OCI-M2 (cell line): ENCODE measurements around the gene SCFD1.

Experiments used
- DNase-seq: peaks from one replicate; lab custom pipeline; 2025; ENCODE audit not compliant: unreplicated experiment; lab: John Stamatoyannopoulos, UW

The SCFD1 gene

DNA sequence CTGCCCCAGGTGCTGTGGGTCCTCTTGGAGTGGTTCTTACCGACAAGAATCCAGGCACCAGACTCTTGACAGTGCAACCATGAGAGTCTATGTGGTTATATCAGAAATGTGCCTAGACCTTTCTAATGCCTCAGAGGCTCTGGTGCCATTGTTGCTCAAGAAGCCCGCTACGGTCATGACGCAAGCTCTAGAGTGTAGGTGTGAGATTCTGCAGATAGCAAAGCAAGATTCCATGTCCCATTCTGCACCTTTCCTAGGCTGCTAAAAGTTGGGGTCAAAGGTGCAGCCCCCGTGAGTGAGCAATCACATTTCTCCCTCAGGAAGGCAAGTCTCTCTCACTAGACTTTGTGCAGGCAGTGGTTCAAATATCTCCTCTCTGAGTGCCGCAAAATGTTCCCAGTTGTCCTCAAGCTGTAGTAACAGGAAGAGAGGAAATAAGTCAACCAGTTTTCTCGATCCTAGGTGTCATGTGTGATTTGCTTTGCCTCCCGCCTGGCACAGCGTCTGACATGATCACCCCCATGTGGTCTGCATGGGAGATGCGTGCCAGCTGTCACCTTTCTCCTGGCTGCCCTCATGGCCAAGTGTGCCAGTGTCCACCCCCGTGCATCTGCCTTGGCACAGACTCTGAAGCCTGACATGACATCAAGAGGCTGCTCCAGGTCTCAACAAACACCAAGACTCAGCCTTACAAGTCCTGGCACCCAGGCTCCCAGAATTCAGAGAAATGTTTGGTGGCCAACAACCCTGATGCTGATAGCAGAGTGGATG, 129.7 kb downstream of the SCFD1 start:
- no peak for DNase-seq

DNA sequence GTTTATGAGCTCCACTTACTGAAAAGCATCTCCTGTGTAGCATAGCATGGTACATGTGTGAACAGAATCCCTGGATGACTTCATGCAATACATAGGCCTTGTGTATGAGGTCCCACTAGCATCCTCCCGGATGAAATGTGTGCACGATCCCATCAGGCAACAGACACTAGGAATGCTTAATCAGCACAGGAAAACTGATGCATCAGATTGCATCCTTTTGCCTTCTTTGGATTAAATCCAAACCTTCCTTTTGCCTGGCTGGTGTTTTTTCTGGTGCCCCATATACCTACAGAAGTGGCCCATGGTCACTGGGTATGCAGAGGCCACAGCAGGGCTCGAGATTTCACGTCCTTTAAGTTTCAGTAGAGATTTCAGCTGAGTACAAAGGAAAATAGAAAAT, 131.3 kb downstream of the SCFD1 start:
- DNase-seq = no peak

DNA sequence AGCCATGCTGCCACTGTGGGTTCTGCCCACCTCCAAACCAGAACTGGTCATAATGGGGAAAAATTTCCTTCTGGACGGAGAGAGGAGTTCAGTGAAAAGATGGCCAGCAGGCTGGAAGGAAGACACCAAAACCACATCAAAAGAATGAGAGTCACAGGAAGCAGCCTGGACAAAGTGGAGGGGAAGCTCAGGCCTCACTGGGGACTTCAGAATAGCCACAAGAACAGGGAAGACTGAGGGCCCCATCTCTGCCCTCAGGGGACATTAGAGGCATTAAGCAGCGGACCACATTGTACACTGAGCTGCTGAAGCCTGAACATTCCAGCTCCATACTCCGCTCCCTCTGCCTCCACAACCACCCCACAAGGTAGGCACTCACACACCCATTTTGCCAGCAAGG, 132.7 kb downstream of the SCFD1 start:
- DNase-seq = no peak

DNA sequence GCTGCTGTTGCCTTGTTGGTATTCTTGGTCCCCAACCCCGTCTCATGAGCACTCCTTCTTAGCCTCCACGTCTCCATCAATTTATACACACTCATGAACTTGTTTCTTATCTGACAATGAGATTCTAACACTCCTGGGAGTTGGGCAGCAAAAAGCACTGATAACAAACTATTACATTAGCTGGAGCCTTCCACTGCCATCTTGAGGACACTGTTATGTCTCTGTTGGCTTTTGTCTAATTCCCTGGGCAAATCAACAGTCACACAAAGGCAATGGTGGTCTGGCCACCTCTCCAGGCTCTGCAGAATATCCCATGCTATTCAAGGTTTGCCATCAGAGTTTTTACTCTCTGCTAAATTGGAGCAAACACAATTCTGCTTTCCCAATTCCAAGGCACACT, 134.5 kb downstream of the SCFD1 start:
- DNase-seq = no peak

DNA sequence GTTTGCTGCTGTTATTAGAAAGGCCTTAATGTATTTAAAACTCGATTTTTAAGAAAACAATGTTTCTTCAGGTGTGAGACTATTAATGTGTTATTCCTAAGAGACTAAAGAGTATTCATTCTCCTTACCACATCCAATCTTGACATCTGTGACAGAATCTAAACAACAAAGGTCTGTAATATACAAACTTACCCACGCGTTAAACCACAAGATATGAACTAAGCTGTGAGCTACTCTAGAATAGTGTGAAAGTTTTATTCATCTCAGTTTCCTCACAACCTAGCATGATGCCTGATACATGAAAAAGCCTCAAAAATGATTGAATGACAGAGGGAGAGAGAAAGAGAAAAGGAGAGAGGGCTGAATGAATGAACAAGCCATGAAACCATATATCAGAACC, 135.0 kb downstream of the SCFD1 start:
- no peak for DNase-seq

DNA sequence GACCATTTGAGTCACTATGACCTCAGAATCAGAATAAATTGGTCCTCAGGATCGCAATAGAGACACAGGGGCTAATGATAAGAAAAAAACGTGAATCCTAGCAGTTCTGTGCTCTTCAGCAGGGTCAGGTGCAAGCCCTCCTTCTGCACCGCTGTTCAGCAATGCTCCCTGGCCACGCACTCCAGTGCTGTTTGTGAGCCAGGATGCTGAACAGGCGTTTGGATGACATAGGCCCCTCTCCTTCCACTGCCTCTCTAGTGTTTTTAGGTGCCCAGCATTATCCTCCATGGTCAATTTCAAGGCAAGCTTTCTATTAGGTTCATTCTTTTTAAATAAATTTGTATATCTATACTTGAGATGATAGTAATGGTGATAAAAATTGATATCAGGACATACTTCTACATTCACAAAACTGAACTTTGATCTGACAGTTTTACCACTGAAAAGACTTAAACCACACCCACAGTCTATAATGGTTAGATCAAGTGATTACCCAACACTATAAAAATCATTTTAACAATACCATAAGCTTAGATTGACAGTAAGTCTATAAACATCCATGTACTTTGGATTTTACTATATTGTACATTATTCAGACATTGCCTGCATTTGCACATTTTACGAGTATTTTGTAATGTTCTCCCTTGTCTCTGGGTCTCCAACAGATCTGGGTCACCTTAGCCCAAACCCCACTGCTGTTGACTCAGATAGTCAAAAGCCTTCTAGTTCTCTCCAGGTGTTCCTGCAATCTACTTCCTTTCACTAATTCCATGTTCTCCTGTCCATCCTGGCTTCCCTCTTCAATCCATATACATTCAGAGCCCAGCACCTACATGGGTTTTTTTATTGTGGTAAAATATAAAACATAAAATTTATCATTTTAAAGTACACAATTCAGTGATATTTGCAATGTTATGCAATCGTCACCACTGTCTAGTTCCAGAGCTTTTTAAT, 137.3 kb downstream of the SCFD1 start:
- no peak for DNase-seq

DNA sequence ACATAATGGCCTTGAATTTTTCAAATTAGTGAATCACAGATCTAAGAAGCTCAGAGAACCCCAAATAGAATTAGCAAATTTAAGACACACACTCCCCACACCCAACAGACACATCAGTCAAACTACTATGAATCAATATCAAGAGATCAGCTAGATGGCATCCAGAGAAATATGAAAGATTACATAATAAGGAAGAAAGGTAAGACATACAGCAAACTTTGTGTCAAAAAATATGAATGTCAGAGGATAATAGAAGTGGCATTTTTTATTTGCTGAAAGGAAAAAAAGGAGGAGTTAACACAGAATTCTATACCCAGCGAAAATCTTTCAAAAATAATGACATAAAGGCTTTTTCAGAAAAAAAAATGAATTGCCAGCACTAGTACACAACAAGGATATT, 141.8 kb downstream of the SCFD1 start:
- no peak for DNase-seq

DNA sequence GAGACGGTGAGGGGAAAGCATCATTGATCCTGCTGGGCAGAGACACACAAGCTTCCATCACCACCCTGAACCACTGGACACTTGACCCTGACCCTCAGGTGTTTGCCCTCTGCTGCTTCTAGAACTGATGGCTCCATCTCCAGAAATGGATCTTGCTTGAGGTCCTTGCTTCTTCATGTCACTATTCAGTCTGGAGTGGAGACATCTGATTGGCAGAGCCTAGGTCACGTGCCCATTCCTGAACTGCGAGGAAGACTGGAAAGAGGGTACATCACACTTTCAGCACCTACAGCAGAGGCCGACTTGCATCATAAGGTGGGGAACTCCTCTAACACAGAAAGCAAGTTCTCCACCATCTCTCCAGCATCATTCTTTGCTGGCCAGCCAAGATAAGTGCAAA, 145.5 kb downstream of the SCFD1 start:
- DNase-seq = no peak

DNA sequence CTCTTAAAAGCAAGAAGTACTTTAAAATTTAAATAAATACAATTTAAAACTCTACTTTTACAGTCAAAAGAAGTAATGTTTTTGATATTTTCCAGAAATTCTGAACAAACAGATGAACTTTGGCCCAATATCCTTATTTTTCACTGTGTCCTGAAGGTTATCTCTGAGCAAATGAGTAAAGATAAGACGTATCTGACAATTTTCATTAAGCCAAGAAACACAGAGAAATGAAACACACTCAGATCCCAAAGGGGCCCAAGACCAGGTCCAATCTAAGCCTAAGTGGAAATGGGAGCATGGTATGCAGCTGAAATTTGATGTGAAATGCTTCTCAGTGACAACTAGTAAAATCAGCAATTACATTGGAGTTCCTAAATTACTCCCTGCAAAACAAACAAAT, 146.7 kb downstream of the SCFD1 start:
- DNase-seq = no peak

DNA sequence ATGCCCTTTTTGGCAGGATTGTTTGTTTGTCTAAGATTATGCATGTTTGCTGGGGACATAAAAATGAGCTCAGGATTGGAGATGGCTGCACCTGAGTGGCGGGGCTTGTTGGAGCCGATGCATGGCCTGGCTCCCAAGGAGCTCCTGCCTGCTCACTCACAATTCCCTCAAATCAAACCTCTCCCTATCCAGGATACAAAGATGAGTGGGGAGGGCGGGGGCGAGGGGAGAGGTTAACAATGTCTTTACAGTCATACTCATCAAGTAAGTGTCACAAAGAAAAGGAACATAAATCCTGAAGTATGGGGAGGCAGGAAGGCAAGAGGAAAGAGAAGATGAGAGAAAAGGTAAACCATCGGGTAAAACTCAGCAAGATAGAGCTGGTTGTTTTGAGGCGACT, 148.3 kb downstream of the SCFD1 start:
- DNase-seq = no peak

DNA sequence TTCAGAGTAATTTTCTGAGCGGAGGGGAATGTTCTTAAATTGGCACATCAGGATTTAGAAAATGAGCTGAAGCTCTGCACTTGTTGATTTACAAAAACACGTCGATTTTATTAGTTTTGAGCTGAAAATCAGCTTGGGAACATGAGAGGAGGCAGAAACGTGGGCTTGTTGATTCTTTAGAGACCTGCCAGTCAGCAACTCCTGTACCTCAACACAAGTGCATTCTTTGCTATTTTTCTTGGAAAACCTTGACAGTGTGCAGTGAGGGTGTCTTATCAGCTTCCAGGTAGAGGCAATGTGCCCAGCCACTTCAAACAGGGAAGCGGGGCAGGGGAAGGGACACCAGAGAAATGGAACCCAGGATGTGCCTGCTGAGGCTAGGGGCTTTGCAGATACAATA, 149.5 kb downstream of the SCFD1 start:
- no peak for DNase-seq

DNA sequence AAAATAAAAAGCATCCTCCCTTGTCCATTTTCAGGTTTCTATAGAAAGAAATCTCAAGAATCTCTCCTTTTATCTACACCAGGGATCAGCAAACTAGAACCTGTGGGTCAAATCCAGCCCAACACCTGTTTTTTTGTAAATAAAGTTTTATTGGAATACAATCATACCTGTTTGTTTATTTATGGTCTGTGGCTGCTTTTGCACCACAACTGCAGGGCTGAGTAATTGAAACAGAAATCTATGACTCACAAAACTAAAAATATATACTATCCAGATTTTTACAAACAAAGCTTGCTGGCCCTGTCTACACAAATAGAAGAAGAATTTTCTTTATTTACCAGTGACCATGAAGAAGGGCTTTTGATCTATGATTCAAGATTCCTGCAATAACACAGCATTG, 157.1 kb downstream of the SCFD1 start:
- no peak for DNase-seq
